NK-92 (cell line): ENCODE results near the gene ZNF185.

Experiments used
- DNase-seq: peaks from one replicate; lab custom pipeline; 2025; ENCODE audit not compliant: unreplicated experiment; lab: John Stamatoyannopoulos, UW

Gene ZNF185

GRCh38 chrX:152945021-152945979, 47.4 kb downstream of the ZNF185 start:
- DNase-seq, result no peak

GRCh38 chrX:152946681-152947080, 48.8 kb downstream of the ZNF185 start:
- no peak for DNase-seq
